ENCODE measurements around the gene RHBDD1.

- TF ChIP-seq YY1 (IDR thresholded peaks at IDR 0.05; ENCODE audit: low read depth) (no peak), TEAD4 (IDR thresholded peaks at IDR 0.05; ENCODE audit: borderline replicate concordance, insufficient read depth) (no peak), GABPA (IDR thresholded peaks at IDR 0.05; ENCODE audit: low read depth) (no peak), RXRA (IDR thresholded peaks at IDR 0.05; ENCODE audit: borderline replicate concordance, low read depth) (no peak), NFIC (IDR thresholded peaks at IDR 0.05; ENCODE audit: borderline replicate concordance) (no peak)
- TF ChIP-seq, protein P1, sequence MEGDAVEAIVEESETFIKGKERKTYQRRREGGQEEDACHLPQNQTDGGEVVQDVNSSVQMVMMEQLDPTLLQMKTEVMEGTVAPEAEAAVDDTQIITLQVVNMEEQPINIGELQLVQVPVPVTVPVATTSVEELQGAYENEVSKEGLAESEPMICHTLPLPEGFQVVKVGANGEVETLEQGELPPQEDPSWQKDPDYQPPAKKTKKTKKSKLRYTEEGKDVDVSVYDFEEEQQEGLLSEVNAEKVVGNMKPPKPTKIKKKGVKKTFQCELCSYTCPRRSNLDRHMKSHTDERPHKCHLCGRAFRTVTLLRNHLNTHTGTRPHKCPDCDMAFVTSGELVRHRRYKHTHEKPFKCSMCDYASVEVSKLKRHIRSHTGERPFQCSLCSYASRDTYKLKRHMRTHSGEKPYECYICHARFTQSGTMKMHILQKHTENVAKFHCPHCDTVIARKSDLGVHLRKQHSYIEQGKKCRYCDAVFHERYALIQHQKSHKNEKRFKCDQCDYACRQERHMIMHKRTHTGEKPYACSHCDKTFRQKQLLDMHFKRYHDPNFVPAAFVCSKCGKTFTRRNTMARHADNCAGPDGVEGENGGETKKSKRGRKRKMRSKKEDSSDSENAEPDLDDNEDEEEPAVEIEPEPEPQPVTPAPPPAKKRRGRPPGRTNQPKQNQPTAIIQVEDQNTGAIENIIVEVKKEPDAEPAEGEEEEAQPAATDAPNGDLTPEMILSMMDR (IDR thresholded peaks at IDR 0.05) = no peak
- TF ChIP-seq, protein P2, sequence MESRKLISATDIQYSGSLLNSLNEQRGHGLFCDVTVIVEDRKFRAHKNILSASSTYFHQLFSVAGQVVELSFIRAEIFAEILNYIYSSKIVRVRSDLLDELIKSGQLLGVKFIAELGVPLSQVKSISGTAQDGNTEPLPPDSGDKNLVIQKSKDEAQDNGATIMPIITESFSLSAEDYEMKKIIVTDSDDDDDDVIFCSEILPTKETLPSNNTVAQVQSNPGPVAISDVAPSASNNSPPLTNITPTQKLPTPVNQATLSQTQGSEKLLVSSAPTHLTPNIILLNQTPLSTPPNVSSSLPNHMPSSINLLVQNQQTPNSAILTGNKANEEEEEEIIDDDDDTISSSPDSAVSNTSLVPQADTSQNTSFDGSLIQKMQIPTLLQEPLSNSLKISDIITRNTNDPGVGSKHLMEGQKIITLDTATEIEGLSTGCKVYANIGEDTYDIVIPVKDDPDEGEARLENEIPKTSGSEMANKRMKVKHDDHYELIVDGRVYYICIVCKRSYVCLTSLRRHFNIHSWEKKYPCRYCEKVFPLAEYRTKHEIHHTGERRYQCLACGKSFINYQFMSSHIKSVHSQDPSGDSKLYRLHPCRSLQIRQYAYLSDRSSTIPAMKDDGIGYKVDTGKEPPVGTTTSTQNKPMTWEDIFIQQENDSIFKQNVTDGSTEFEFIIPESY (IDR thresholded peaks at IDR 0.05; ENCODE audit: borderline replicate concordance, low read depth) = no peak
Measured at GRCh38 chr2:226797289-226797988, 38.4 kb upstream of the RHBDD1 start.

All from SK-N-SH (cell line).